Keratinocyte (primary cell): Measurements from ENCODE around the gene DPYD.

Source experiments
- EZH2 ChIP-seq: IDR thresholded peaks from one replicate; pipeline ENCODE4 v1.6.1; 2012; ENCODE audit warnings: inconsistent platforms, mild to moderate bottlenecking, low read length, moderate library complexity
- TF ChIP-seq, protein P1 (sequence below), 3 experiments: IDR thresholded peaks in 1 of 3; conservative IDR thresholded peaks in 1 of 3; optimal IDR thresholded peaks in 1 of 3; 2 replicates in 2 of 3; 3 replicates in 1 of 3; pipeline versions ENCODE3 to v1.5.1; 2011; ENCODE audit warnings: low read length in 3 of 3, mild to moderate bottlenecking in 3 of 3, moderate library complexity in 2 of 3, control low read depth in 1 of 3, inconsistent platforms in 1 of 3; ENCODE audit not compliant: insufficient read depth in 2 of 3; ENCODE audit errors: extremely low read depth in 1 of 3

DNA sequence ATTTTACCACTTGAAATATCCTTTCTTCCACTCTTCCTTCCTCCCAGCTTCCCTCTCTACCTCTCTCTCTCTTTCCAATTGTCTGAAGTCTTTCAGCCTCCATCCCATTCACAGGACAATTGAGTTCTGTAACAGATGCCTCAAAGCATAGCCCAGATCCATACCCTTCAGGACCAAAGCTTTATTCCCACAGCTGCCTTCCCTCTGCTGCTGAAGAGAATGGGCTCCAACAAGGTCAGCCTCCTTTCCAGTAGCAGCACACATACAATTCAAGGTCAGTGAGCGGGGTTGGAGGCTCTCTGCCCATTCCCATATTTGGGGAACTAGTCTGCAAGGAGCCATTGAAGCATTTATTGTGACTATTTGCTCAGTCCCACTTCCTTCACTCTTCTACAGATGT, 179.9 kb downstream of the DPYD start:
- TF ChIP-seq, protein P1, sequence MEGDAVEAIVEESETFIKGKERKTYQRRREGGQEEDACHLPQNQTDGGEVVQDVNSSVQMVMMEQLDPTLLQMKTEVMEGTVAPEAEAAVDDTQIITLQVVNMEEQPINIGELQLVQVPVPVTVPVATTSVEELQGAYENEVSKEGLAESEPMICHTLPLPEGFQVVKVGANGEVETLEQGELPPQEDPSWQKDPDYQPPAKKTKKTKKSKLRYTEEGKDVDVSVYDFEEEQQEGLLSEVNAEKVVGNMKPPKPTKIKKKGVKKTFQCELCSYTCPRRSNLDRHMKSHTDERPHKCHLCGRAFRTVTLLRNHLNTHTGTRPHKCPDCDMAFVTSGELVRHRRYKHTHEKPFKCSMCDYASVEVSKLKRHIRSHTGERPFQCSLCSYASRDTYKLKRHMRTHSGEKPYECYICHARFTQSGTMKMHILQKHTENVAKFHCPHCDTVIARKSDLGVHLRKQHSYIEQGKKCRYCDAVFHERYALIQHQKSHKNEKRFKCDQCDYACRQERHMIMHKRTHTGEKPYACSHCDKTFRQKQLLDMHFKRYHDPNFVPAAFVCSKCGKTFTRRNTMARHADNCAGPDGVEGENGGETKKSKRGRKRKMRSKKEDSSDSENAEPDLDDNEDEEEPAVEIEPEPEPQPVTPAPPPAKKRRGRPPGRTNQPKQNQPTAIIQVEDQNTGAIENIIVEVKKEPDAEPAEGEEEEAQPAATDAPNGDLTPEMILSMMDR (optimal IDR thresholded peaks at IDR 0.05 in 1 of 3, IDR thresholded peaks at IDR 0.05 in 1 of 3, conservative IDR thresholded peaks at IDR 0.05 in 1 of 3; ENCODE audit: extremely low read depth in 1 of 3, insufficient read depth in 2 of 3, low read length in 3 of 3), result no peak
- TF ChIP-seq EZH2, result no peak
